PC-9 (cell line): ENCODE measurements around the gene KRT14. TPM values are rescaled to one million over a fixed set of nuclear protein-coding genes. Genes with fewer than 3 reads are reported as not detected.
"Not testable (repeated sequence)": the region's sequence is repeated elsewhere in the genome, so short reads cannot be mapped to it uniquely, and the experiment has no call there.

Experiments used
- BruUV-seq: library from RNA; stranded (reverse); fragments of 400-500 nt; replicated peaks from 2 replicates; lab custom pipeline; 2021; lab: Mats Ljungman, UMichigan
- CTCF ChIA-PET: fragments of 300-600 bp; sonication (Branson Sonifier 250); formaldehyde crosslinking; loops from one replicate; lab custom pipeline; 2022; ENCODE audit warnings: antibody characterized with exemption; lab: Charles Lee
- POLR2A ChIA-PET: fragments of 300-600 bp; sonication (Branson Sonifier 250); formaldehyde crosslinking; loops from one replicate; lab custom pipeline; 2022; ENCODE audit warnings: antibody characterized with exemption; ENCODE audit not compliant: unreplicated experiment; lab: Charles Lee
- DNase-seq, 2 experiments: peaks; one replicate each; pipeline versions ENCODE4 v3.0.0 to v3.0.0-alpha.2; 2015 to 2022; ENCODE audit warnings: mixed read lengths in 1 of 2
- H2AFZ ChIP-seq: fragments of 200-600 bp; sonication (generic); 2 replicates; pipeline ENCODE4 v1.8.1; 2017; ENCODE audit warnings: antibody characterized with exemption
- H3F3A ChIP-seq: fragments of 200-600 bp; sonication (generic); 2 replicates; pipeline ENCODE4 v1.8.1; 2017; ENCODE audit warnings: antibody characterized with exemption, mild to moderate bottlenecking, low read depth; ENCODE audit not compliant: insufficient read depth
- H3K27ac ChIP-seq: fragments of 200-600 bp; sonication (generic); 2 replicates; pipeline ENCODE4 v1.6.1; 2016; ENCODE audit warnings: mixed run types
- H3K27me3 ChIP-seq: fragments of 200-600 bp; sonication (generic); 2 replicates; pipeline ENCODE4 v1.6.1; 2016; ENCODE audit warnings: low read depth, mixed run types; ENCODE audit not compliant: insufficient read depth
- H3K36me3 ChIP-seq: fragments of 200-600 bp; sonication (generic); 2 replicates; pipeline ENCODE4 v1.6.1; 2016; ENCODE audit warnings: low read depth, mixed run types
- H3K4me1 ChIP-seq: fragments of 200-600 bp; sonication (generic); replicated peaks from 2 replicates; pipeline ENCODE4 v1.6.1; 2016; ENCODE audit warnings: mixed run types; ENCODE audit not compliant: insufficient read depth
- H3K4me2 ChIP-seq: fragments of 200-600 bp; sonication (generic); 2 replicates; pipeline ENCODE4 v1.6.1; 2017; ENCODE audit warnings: mixed run types
- H3K4me3 ChIP-seq: fragments of 200-600 bp; sonication (generic); 2 replicates; pipeline ENCODE4 v1.6.1; 2016; ENCODE audit warnings: mixed run types
- H3K79me2 ChIP-seq: fragments of 200-600 bp; sonication (generic); 2 replicates; pipeline ENCODE4 v1.6.1; 2017; ENCODE audit warnings: low read depth, mixed run types
- H3K9me2 ChIP-seq: fragments of 200-600 bp; sonication (generic); 2 replicates; pipeline ENCODE4 v1.8.1; 2017; ENCODE audit warnings: mild to moderate bottlenecking; ENCODE audit not compliant: insufficient read depth
- H3K9me3 ChIP-seq: fragments of 200-600 bp; sonication (generic); 2 replicates; pipeline ENCODE4 v1.8.1; 2016; ENCODE audit warnings: low read depth; ENCODE audit not compliant: insufficient read depth
- H4K20me1 ChIP-seq: fragments of 200-600 bp; sonication (generic); 2 replicates; pipeline ENCODE4 v1.8.1; 2017; ENCODE audit not compliant: insufficient read depth
- CTCF ChIP-seq: fragments of 200-600 bp; sonication (generic); conservative IDR thresholded peaks from 2 replicates; pipeline ENCODE4 v1.6.1; 2017; ENCODE audit warnings: mixed run types, antibody characterized with exemption, mild to moderate bottlenecking, moderate library complexity
- EZH2 ChIP-seq: fragments of 200-600 bp; sonication (generic); IDR thresholded peaks from 2 replicates; pipeline ENCODE4 v1.8.0; 2017; ENCODE audit warnings: antibody characterized with exemption, low read depth
- intact Hi-C: fragments of 100-400 bp; cut with micrococcal nuclease; formaldehyde crosslinking; loops from one replicate; pipeline ENCODE4 v1.10.0; 2022; ENCODE audit not compliant: unreplicated experiment
- total RNA-seq: library from RNA; stranded (reverse); gene quantifications from 2 replicates; pipeline ENCODE4 v1.2.3, GENCODE V29; 2021

KRT14 gene
- total RNA-seq, 1 experiment from 2014 or later = 2.2 TPM

GRCh38 chr17:41589301-41589700 lies 2.6 kb upstream of the KRT14 start:
- POLR2A ChIA-PET = no interaction called here
- DNase-seq = no peak
- no peaks in the 10 kb centered on the region for H3K79me2 ChIP-seq
- no peak overlapping the region for H3K4me2 ChIP-seq
- H3K4me1 ChIP-seq = peaks cover 17% of the 10 kb centered on the region
- peaks cover 8% of the 10 kb centered on the region; the same call in 1 of the 2 replicates for H3F3A ChIP-seq
- no peaks in the 10 kb centered on the region for H3K9me2 ChIP-seq
- no peak for TF ChIP-seq EZH2
- no peak for TF ChIP-seq CTCF
- CTCF ChIA-PET = interaction anchor here (0.6 kb wide), 1 partner anchor 233 kb away, joined by 6 read pairs; no protein-coding TSS in a partner anchor
- no peak overlapping the region for H3K27ac ChIP-seq
- BruUV-seq = no TSS peak
- no peak overlapping the region for H2AFZ ChIP-seq
- H4K20me1 ChIP-seq = no peaks in the 10 kb centered on the region
- intact Hi-C loops = no loop called here
- H3K9me3 ChIP-seq = no peaks in the 10 kb centered on the region
- H3K4me3 ChIP-seq = no peak overlapping the region
- no peaks in the 10 kb centered on the region for H3K27me3 ChIP-seq
- no peaks in the 10 kb centered on the region for H3K36me3 ChIP-seq

- Histone ChIP-seq H3K36me3 (no peaks in the 10 kb centered on the region), H4K20me1 (no peaks in the 10 kb centered on the region), H3K27ac (no peak overlapping the region), H3K27me3 (no peaks in the 10 kb centered on the region), H3K9me3 (no peaks in the 10 kb centered on the region), H3K4me1 (peaks cover 7% of the 10 kb centered on the region), H3F3A (peaks cover 1% of the 10 kb centered on the region; the same call in 1 of the 2 replicates), H3K4me3 (no peak overlapping the region), H3K79me2 (no peaks in the 10 kb centered on the region), H2AFZ (no peak overlapping the region), H3K9me2 (no peaks in the 10 kb centered on the region), H3K4me2 (no peak overlapping the region)
- TF ChIP-seq EZH2 (no peak), CTCF (no peak)
- no TSS peak for BruUV-seq
- CTCF ChIA-PET = interaction anchor here (0.6 kb wide), 1 partner anchor 232 kb away, joined by 6 read pairs; no protein-coding TSS in a partner anchor
- no peak for DNase-seq
- POLR2A ChIA-PET = interaction anchor here (0.6 kb wide), 1 partner anchor 228 kb away, joined by 3 read pairs; no protein-coding TSS in a partner anchor
- intact Hi-C loops = no loop called here
Measured at GRCh38 chr17:41588126-41588810, 1.6 kb upstream of the KRT14 start.

GRCh38 chr17:41585301-41586056 lies 1.2 kb downstream of the KRT14 start:
- Histone ChIP-seq H3K9me3 (no peaks in the 10 kb centered on the region), H3K36me3 (no peaks in the 10 kb centered on the region), H4K20me1 (no peaks in the 10 kb centered on the region), H3F3A (peaks cover 12% of the 10 kb centered on the region; the same call in 1 of the 2 replicates), H3K4me3 (no peak overlapping the region), H2AFZ (no peak overlapping the region), H3K9me2 (no peaks in the 10 kb centered on the region), H3K4me1 (peaks cover 25% of the 10 kb centered on the region), H3K4me2 (no peak overlapping the region), H3K27ac (no peak overlapping the region), H3K79me2 (no peaks in the 10 kb centered on the region), H3K27me3 (no peaks in the 10 kb centered on the region)
- no TSS peak for BruUV-seq
- ChIA-PET POLR2A (interaction anchor here (0.5 kb wide), 1 partner anchor 330 kb away, joined by 4 read pairs; no protein-coding TSS in a partner anchor), CTCF (interaction anchor here (0.5 kb wide), 1 partner anchor 227 kb away, joined by 4 read pairs; the partner anchor contains the start of gene FKBP10)
- intact Hi-C loops = no loop called here
- TF ChIP-seq EZH2 (no peak), CTCF (no peak)
- DNase-seq = no peak

- intact Hi-C loops, H3K27me3 ChIP-seq, H3K9me2 ChIP-seq, H3K4me3 ChIP-seq, H3K9me3 ChIP-seq, BruUV-seq, H3K36me3 ChIP-seq, H2AFZ ChIP-seq, H3K4me2 ChIP-seq, H3K27ac ChIP-seq, H3K79me2 ChIP-seq, DNase-seq, H4K20me1 ChIP-seq: not testable (repeated sequence)
- CTCF ChIA-PET = interaction anchor here (0.6 kb wide), 1 partner anchor 55 kb away, joined by 5 read pairs; no protein-coding TSS in a partner anchor
- POLR2A ChIA-PET = interaction anchor here (0.5 kb wide), 1 partner anchor 329 kb away, joined by 4 read pairs; no protein-coding TSS in a partner anchor
- Histone ChIP-seq H3K4me1 (peaks cover 35% of the 10 kb centered on the region), H3F3A (peaks cover 19% of the 10 kb centered on the region; the same call in 1 of the 2 replicates)
Measured at GRCh38 chr17:41584331-41584927, 2.3 kb downstream of the KRT14 start.
